Uterus (tissue), 2 donors: ENCODE data around the gene ELOA2.
"Not testable (repeated sequence)": the region's sequence is repeated elsewhere in the genome, so short reads cannot be mapped to it uniquely, and the experiment has no call there.

Experiments used
- CTCF ChIP-seq, 4 experiments: fragments of 200-600 bp in 2 of 4; fragments of 450-650 bp in 2 of 4; sonication (generic) in 2 of 4; IDR thresholded peaks; one replicate each; pipeline ENCODE4 v1.5.1; 2016 to 2019; ENCODE audit warnings: antibody characterized with exemption in 4 of 4, mild to moderate bottlenecking in 2 of 4, moderate library complexity in 1 of 4
- POLR2A ChIP-seq, 2 donors: fragments of 450-650 bp; IDR thresholded peaks; one replicate each; pipeline ENCODE4 v1.6.1; 2016; ENCODE audit warnings: antibody characterized with exemption in 2 of 2, mild to moderate bottlenecking in 1 of 2, moderate library complexity in 1 of 2

- TF ChIP-seq CTCF, POLR2A (IDR thresholded peaks at IDR 0.05): not testable (repeated sequence)
Measured at GRCh38 chr18:47022821-47023220, 12.6 kb downstream of the ELOA2 start.
